Activated CD8-positive, alpha-beta memory T cell treated with anti-CD3 and anti-CD28 coated beads, Interleukin-2, amount 50 U/mL, for 48 hours (primary cell): ENCODE measurements around the gene JAK1.

Experiments used
- DNase-seq: peaks from one replicate; pipeline ENCODE4 v3.0.0-alpha.2; 2020

The JAK1 gene

DNA sequence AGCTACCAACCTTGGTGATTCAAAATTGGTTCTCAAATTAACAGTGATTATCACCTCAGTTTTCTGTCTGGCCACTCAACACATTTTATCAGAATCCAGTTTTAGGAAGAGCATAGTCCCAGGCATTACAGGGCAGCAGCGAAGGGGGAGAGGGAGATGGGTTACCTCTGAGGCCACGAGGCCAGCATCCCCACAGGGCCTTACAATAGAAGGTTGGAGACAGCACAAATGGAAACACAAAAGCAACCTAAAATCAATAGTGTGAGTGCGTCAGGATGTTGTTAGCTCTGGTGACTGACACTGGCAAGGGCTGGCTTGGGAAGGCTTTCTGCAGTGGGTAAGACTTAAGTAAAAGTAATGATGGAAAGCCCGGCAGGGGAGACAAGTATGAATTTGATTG lies 79.5 kb downstream of the JAK1 start:
- no peak for DNase-seq

DNA sequence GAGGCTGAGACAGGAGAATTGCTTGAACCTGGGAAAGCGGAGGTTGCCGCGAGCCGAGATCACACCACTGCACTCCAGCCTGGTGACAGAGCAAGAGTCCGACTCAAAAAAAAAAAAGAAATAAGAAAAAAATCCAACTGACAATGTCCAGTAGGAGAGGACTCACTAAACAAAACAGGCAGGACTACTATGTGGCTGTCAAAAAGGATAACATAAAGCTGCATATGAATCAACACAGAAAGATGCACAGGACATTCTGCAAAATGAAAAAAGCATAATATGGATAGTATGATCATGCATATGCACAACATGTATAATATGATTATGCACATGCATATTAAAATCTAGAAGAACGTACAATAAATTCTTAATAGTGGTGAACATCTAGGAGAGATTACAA lies 80.7 kb downstream of the JAK1 start:
- DNase-seq = no peak

- DNase-seq = no peak
Measured at GRCh38 chr1:64884261-64885040, 81.9 kb downstream of the JAK1 start.

- DNase-seq = no peak
Measured at GRCh38 chr1:64882574-64883255, 83.6 kb downstream of the JAK1 start.

DNA sequence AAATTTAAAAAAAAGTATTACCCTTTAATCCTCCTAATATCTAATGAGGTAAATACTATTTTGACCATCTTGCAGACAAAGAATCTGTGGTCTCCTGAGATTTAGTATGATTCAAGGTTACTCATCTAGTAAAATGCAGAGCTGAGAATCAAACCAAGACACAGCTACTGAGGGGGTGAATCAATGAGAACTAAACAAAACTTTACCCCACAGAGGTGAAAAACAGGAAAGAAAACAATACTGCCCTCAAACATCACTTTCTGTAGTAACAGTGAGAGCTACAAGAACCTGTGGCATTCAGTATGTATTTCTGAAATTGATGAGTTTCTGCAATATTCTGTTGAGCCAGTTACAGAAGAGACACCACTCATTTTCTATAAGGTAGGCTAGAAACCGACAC lies 85.1 kb downstream of the JAK1 start:
- no peak for DNase-seq

- no peak for DNase-seq
Measured at GRCh38 chr1:64880449-64880848, 85.9 kb downstream of the JAK1 start.

DNA sequence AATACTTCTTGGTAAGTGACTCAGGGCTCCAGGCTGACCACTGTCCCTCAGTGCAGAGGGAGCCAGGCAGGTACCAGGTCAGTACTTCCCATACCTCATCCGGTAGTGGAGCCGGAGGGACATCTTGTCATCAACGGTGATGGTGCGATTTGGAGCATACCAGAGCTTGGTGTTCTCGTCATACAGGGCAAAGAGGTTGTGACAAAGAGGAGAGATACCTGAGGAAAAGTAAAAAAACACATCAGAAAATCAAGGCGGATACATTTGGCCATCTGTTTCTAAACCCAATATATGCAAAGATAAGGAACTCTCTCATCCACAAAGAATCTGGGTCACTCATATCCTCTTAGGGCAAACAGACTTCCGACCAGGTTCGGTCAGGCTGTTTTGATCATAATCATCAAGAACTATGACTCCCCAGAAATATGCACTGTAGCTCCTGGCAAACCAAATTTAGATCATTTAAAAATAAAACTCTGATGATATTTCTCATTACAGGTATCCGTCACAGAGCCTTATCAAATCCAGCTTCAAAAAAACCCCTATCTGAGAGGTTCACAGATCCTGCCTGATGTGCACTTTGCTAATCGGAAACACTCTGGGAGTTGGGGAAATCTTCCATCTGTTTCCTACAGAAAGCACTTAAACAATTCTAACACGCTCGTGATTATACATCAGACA lies 87.3 kb downstream of the JAK1 start:
- DNase-seq = no peak

DNA sequence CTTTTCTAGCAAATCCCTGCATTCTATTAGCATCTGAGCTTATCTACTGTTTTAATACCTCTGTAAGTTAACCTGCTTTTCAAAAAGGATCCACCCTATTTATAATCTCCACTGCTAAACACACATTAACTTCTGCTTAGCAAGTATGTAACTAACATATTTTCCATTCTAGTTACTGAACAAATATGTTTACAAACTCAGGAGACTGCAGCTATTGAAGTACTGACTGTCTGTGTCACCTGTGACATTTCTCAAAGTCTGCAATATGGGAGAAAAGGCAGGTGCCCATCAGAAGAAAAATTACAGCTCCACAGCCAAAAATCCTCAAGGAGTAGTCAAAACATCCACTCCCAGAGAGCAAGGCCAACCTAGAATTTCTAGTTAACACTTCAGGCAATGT lies 88.3 kb downstream of the JAK1 start:
- no peak for DNase-seq

DNA sequence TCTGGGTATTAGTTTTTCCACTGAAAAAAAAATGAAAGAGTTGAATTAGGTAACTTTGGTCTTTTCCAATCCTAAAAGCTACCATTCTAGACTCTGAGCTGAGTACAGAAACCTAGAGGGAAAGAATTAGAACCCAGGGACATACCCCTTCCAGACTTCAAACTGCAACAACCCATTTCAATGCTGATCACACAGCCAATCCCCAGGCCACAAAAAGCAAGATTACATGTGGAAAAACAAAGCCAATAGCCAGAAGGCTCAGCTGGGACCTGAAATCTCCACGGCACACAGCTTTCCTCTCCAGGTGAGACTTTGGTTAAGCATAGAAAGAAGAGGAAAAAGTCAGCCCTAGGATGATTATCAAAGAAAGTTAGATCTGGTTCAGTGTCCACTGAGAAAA lies 88.8 kb downstream of the JAK1 start:
- DNase-seq = no peak

GRCh38 chr1:64877151-64877550 lies 89.2 kb downstream of the JAK1 start:
- DNase-seq = no peak

- no peak for DNase-seq
Measured at GRCh38 chr1:64875606-64876005, 90.7 kb downstream of the JAK1 start.

DNA sequence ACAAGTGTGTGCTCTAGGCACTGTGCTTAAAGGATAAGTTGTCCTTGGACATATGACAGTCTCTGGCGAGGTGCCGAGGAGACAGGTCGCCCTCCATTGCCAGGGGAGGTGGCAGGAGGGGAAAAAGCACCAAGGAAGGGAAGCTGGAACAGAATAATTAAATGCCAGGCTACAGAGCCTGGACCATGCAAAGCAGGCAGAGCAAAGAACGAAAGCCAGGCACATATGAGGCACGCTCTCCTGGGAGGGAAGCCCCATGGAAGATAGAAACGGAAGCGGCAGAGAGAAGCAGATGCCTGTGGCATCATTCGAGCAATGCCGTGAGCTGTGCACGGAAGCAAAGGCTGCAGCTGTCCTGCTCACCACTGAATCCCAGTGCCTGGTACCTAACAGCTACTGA lies 91.2 kb downstream of the JAK1 start:
- DNase-seq = no peak

- no peak for DNase-seq
Measured at GRCh38 chr1:64874666-64875065, 91.7 kb downstream of the JAK1 start.

DNA sequence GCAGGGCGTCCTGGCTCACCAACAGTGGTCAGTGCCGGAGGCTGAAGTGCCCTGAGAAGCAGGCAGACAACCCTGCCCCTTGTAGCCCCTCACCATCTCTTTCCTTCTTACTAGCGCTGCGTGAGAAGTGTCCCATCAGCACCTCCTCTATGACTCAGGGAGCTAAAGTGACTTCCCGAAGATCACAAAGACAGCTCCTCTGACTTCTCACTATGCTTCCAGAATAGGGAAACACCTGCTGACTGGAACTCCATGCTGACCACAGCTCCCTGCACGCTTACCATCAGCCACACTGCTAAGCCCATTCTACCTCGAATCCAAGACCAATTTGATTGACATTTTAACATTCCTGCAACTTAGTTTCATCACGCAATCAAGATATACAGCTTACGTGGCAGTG lies 92.8 kb downstream of the JAK1 start:
- no peak for DNase-seq

- DNase-seq = no peak
Measured at GRCh38 chr1:64872067-64872466, 94.3 kb downstream of the JAK1 start.

GRCh38 chr1:64871256-64871655 lies 95.1 kb downstream of the JAK1 start:
- DNase-seq = no peak

DNA sequence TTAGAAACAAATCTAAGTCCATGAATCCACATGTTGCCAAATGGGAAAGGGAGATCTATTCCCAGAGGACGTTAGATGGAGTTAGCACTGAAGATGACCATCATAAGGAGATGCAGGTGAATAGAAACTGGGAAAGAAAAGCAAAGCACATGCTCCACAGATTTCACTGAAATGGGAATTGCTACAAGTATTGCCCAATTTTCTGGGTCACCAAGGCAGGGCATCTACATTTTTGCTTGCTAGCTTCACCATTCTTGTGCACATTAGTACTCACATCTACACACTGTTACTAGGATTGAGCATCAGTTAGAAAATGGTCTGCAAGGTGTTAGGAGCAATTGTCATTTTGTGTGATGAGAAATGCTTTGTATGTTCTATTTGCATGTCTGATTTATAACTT lies 99.1 kb downstream of the JAK1 start:
- no peak for DNase-seq

GRCh38 chr1:64866689-64867088 lies 99.7 kb downstream of the JAK1 start:
- no peak for DNase-seq

- no peak for DNase-seq
Measured at GRCh38 chr1:64865105-64865757, 101.1 kb downstream of the JAK1 start.

DNA sequence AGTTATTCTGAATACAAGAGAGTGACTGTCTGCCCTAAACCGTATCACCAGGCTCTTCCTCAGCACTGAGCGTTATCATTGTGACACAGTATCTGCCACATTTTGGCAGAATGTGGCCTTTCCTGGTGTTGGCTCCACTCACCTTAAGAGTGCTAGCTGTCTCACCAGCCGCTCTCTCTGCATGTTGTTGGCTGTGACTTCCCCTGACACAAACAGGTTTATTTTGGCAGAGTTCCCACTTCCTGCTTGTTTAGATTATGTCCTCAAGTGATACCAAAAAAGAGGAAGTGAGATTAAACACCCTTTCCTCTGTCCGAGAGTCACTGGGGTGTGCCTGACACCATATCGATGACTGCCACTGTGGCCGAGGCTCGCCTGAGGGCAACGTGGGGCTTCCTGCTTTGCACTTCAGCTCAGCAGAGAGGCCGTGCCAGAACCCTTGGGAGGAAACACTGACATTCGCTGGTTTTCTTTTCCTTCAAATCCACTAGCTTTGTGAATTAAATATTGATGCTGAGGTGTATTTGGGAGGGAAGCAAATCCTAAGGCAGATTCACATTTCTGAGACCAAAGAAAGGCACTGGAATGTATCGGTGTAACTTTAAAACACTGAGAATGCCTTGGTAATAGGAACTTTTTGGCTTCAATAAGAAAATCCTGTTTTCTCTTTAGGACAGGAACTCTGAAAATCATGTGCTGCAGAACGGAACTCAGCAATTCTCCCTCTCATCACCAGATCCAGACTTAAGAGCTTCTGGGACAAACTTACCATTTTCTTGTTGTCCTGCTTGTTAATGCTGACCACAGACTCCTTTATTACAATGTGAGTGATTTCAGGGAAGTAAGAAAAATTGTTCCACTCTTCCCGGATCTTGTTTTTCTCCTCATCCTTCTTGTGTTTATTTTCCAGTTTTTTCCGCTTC lies 102.1 kb downstream of the JAK1 start:
- no peak for DNase-seq

- no peak for DNase-seq
Measured at GRCh38 chr1:64861611-64862010, 104.7 kb downstream of the JAK1 start.

- no peak for DNase-seq
Measured at GRCh38 chr1:64857347-64857746, 109.0 kb downstream of the JAK1 start.

GRCh38 chr1:64856553-64856952 lies 109.8 kb downstream of the JAK1 start:
- DNase-seq = no peak
